Mesodermal cell (in vitro differentiated cells): Measurements from ENCODE around the gene MDFI. TPM values are rescaled to one million over a fixed set of nuclear protein-coding genes. Genes with fewer than 3 reads are reported as not detected.

ENCODE experiments used
- H3K27ac ChIP-seq: 2 replicates; pipeline ENCODE4 v1.7.0; 2013; ENCODE audit warnings: mild to moderate bottlenecking, low read depth, low read length, moderate library complexity; ENCODE audit not compliant: severe bottlenecking
- H3K36me3 ChIP-seq: 2 replicates; pipeline ENCODE4 v1.7.1; 2013; ENCODE audit warnings: mild to moderate bottlenecking, low read length, moderate library complexity; ENCODE audit not compliant: control insufficient read depth, insufficient read depth
- H3K4me1 ChIP-seq: one replicate; pipeline ENCODE4 v1.7.1; 2013; ENCODE audit warnings: mild to moderate bottlenecking, low read length; ENCODE audit not compliant: insufficient read depth, control insufficient read depth, poor library complexity, severe bottlenecking
- H3K4me3 ChIP-seq: 2 replicates; pipeline ENCODE4 v1.7.0; 2013; ENCODE audit warnings: low read length, control low read depth, mild to moderate bottlenecking; ENCODE audit not compliant: insufficient read depth, poor library complexity, severe bottlenecking; ENCODE audit errors: extremely low read depth
- H3K9me3 ChIP-seq: 2 replicates; pipeline ENCODE4 v1.7.1; 2013; ENCODE audit warnings: mild to moderate bottlenecking, low read length, moderate library complexity; ENCODE audit not compliant: control insufficient read depth
- WGBS, 2 experiments: methylation state at CpG; one replicate each; pipeline ENCODE4 v1.1.5; 2013; ENCODE audit warnings: missing lambda C conversion rate in 2 of 2; ENCODE audit not compliant: insufficient coverage in 2 of 2; 5-methylcytosine and 5-hydroxymethylcytosine counted together
- polyA plus RNA-seq, 2 experiments: library from polyadenylated mRNA; stranded (reverse); fragments of 50-300 nt; gene quantifications; one replicate each; pipeline ENCODE4 v1.2.3, GENCODE V29; 2013

The MDFI gene, protein sequence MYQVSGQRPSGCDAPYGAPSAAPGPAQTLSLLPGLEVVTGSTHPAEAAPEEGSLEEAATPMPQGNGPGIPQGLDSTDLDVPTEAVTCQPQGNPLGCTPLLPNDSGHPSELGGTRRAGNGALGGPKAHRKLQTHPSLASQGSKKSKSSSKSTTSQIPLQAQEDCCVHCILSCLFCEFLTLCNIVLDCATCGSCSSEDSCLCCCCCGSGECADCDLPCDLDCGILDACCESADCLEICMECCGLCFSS
- polyA plus RNA-seq (2013, experiment 1 of 2): 178 TPM
- 145 TPM for polyA plus RNA-seq (2013, experiment 2 of 2)

DNA sequence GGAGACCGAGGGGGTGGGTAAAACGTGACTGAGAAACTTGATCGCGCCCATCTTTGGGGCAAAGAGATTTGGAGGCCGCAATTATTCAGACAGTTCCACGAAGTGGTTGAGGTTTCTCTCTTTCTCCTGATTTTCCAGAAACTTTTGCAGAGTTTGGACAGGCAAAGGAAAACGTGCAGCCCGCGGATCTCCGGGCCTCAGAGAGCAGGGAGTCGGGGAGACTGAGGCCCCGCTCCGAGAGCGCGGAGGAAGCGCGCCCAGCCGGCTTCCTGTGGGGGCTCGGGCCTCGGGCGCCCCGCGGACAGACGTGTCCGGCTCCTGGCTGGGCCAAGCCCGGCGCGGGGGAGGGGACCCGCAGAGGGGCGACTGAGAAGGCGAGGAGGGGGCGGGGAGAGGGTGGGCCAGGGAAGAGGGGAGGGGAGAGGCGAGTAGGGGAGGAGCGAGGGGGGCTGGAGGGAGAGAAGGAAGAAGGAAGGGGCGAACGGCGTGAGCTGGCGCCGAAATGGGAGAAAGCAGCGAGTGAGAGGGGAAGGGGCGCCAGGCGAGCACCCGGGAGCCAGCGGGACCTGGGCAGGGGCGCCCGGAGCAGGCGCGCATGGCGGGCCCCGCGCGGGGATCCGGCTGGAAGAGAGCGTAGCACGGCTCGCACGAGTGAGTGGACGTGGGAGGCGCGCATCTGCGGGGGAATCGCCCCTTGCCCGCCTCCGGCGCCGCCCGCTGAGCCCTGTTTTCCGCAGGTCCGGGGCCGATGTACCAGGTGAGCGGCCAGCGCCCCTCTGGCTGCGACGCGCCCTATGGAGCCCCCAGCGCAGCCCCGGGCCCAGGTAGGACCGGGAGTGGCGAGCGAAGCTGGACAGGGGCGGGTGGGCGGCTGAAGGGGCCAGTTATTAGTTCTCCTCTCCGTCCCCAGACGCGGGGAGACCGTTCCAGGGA is at the start of gene MDFI:
TSS of gene MDFI (plus strand) at position 467 of the 933 bp plus-strand sequence. CDS start at position 749, 282 bp downstream.
- Histone ChIP-seq H3K9me3 (no peaks in the 10 kb centered on the region), H3K4me3 (peak within 1 kb of the TSS; percentile 90), H3K36me3 (peaks cover 42% of the 10 kb centered on the region), H3K4me1 (peaks cover 62% of the 10 kb centered on the region), H3K27ac (peak within 1 kb of the TSS; percentile 83)
- WGBS, 2 experiments: 0 to 1% methylated on average over 44 to 66 of the region's 86 CpGs

DNA sequence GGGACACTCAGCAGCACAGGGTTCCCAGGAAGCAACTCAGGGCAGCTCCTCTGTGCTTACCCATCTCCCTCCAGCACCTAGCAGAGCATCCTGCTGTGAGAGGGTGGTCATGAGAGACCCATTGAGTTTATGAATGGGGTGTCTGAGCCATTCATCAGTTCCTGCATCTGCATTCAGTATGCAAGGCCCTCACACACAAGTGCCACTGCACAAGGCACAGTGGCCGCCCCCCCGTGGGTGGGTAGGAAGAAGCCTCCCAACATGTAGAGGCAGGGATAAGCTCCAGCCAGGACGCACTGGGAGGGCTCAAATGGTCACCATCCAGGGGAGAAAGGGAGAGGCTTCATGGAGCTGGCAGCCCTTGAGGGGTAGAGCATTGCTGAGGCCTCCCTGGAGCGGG is 49.0 kb upstream of the MDFI start:
- Histone ChIP-seq H3K9me3 (no peaks in the 10 kb centered on the region), H3K4me1 (peaks cover 5% of the 10 kb centered on the region), H3K27ac (no peak overlapping the region), H3K36me3 (peaks cover 53% of the 10 kb centered on the region), H3K4me3 (no peak overlapping the region)
- 78 to 80% methylated on average over 1 to 4 of the region's 4 CpGs for WGBS, 2 experiments

DNA sequence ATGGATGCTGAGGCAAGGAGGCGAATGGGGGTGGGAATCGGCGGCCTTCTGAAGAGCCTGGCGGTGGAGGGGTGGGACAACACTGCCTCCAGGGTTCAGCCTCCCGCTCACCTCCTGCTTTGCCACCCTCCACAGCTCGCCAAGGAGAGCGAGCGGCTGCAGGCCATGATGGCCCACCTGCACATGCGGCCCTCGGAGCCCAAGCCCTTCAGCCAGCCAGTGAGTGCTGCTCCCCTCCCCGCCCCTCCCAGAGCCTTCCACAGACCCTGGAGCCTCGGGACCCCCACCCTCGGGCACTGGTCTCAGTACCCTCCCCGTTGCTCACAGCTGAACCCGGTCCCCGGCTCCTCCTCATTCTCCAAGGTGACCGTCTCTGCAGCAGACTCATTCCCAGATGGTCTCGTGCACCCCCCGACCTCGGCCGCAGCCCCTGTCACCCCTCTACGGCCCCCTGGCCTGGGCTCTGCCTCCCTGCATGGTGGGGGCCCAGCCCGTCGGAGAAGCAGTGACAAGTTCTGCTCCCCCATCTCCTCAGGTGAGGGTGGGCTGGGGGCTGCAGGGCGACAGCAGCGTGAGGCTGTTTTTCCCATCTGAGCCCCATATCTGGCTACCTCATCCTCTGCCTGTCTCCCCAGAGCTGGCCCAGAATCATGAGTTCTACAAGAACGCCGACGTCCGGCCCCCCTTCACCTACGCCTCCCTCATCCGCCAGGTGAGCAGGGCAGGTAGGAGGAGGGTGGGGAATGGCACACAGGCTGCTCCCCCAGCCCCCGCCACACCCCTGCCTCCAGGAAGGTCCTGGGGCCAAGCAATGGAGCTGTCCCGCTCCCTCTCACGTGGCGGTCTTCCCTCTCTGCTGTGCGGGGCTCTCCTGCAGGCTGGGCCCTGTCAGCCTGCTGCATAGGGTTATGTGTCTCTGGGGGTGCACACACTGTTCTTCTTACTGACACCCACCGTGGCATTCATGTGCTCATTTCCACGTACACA is 48.3 kb upstream of the MDFI start:
- peaks cover 53% of the 10 kb centered on the region for H3K36me3 ChIP-seq

DNA sequence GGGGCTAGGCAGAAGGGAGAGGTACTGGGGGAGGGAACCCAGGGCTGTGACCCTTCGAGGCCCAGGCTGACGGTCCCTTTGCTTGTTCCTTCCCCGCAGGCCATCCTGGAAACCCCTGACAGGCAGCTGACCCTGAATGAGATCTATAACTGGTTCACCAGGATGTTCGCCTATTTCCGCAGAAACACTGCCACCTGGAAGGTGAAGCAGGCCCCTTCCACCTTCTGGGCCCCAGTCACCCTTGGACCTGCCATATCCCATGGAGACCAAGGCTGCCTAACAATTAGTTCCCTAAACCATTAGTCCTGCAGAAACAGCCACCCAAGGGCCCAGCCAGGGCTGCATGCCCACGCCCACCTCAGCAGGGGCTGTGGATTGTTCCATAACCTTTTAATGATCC is 47.1 kb upstream of the MDFI start:
- Histone ChIP-seq H3K4me3 (no peak overlapping the region), H3K9me3 (no peaks in the 10 kb centered on the region), H3K4me1 (no peaks in the 10 kb centered on the region), H3K27ac (no peak overlapping the region), H3K36me3 (peaks cover 50% of the 10 kb centered on the region)
- WGBS, 2 experiments: 95 to 96% methylated on average over 5 to 6 of the region's 6 CpGs

More for the DNA sequence above, 48.3 kb upstream of the MDFI start:
- Histone ChIP-seq H3K9me3 (no peaks in the 10 kb centered on the region), H3K27ac (no peak overlapping the region), H3K4me1 (no peaks in the 10 kb centered on the region), H3K4me3 (no peak overlapping the region)
- 91 to 95% methylated on average over 17 to 28 of the region's 39 CpGs for WGBS, 2 experiments

DNA sequence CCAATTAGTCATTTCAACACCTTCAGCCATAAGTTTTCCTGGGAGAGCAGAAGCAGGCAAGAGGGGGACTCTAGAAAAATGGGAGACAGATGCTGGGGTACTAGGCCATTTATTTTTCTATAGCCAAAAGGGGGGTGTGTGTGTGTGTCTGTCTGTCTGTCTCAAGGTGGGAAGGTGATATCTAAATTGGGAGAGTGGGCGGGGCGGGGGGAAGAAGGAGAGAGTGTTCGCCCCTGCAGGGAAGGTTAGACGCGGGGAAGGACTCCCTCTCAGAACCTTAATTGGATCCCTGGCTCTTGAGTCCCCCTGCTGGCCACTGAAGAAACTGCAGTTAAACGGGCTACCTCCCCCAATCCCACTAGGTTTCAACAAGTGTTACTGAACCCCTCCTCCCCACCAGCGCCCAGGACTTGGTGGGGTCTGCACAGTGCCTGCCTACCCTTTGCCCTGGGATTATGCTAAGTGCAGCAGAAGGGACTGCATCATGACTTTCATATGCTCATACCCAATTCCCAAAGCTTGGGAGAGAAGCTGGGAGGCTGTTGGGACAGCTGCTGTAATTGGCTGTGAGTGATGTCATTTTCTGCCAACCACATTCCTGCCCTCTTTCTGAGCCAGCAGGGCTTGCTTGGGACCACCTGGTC is 46.3 kb upstream of the MDFI start:
- Histone ChIP-seq H3K27ac (no peak overlapping the region), H3K36me3 (peaks cover 56% of the 10 kb centered on the region), H3K4me1 (no peaks in the 10 kb centered on the region), H3K4me3 (no peak overlapping the region), H3K9me3 (no peaks in the 10 kb centered on the region)
- 0% methylated on average over 2 to 6 of the region's 7 CpGs for WGBS, 2 experiments

DNA sequence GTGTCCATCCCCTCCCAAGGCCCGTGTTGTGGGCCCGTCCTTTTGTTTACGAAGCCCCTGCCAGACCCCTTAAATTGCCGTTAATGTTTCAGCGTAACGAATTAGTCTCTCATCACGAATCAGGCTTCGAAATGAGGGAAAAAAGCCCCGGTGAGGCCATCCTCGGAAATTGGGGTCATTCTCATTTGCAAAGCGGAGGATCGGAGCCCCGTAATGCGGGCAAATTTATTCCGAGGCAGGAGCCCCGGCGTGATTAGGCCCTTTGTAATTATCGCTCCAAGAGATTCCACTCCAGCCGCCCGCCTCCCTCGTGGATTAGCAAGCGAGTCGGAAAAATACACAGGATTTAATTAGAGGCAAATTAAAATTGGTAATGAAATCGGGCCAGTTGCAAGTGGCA is 44.9 kb upstream of the MDFI start:
- peaks cover 44% of the 10 kb centered on the region for H3K36me3 ChIP-seq
- H3K4me1 ChIP-seq: no peaks in the 10 kb centered on the region
- WGBS, 2 experiments: 93 to 94% methylated on average over 21 to 24 of the region's 24 CpGs
- H3K27ac ChIP-seq: no peak overlapping the region
- H3K9me3 ChIP-seq: no peaks in the 10 kb centered on the region
- no peak overlapping the region for H3K4me3 ChIP-seq

DNA sequence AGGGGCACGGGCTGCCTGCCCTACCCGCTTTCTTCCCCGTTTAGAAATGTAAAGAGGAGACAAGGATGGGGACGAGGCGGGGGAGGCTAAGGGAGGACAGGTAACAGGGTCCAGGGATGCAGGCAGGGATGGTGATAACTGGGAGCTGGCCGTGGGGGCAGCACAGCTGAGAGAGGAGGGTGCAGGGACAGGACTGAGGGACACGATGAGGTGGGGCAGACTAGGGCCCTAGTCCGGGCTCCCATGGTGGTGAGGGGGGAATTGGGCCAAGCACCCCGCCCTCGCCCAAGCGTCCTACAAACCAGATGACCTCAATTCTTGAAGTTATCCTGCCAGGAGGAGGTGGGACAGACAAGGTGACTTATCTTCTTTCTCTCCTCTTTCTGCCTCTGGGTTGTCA is 44.4 kb upstream of the MDFI start:
- Histone ChIP-seq H3K4me3 (no peak overlapping the region), H3K9me3 (no peaks in the 10 kb centered on the region), H3K4me1 (no peaks in the 10 kb centered on the region), H3K27ac (no peak overlapping the region), H3K36me3 (peaks cover 40% of the 10 kb centered on the region)
- 89 to 97% methylated on average over 7 to 8 of the region's 11 CpGs for WGBS, 2 experiments

DNA sequence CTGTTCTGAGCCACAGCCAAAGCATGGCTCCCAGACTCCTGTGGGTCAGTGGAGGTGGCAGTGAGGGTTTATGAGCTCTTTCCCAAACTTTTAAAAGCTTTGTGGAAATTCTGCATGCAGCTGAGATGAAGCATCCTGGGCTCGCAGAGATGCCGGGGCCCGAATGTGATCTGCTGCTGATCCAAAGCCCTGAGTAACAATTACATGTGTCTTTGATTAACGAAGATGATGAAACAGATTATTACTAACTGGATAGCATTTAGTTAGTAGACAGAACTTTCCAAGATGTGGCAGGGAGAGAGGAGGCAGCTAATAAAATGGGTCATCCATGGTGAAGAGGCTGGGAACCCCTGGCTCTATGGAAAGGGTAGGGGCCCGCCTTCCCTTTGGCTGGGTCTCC is 43.9 kb upstream of the MDFI start:
- WGBS, 2 experiments: 86 to 95% methylated on average over 4 of the region's 5 CpGs
- Histone ChIP-seq H3K4me3 (no peak overlapping the region), H3K27ac (no peak overlapping the region), H3K36me3 (peaks cover 35% of the 10 kb centered on the region), H3K9me3 (no peaks in the 10 kb centered on the region), H3K4me1 (no peaks in the 10 kb centered on the region)

DNA sequence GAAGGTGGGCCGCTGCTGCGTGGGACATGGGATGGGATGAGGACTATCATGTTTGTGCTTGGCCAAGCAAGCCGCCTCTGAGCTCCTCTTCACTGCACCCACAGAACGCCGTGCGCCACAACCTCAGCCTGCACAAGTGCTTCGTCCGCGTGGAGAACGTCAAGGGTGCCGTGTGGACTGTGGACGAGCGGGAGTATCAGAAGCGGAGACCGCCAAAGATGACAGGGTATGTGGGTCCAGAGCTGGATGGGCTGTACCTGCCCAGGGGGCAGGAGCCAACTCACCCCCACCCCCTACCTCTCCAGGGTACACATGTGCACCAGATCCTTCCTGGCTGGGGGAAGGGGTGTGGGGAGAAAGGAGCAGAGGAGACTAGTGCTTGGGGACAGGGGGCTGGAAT is 43.5 kb upstream of the MDFI start:
- no peaks in the 10 kb centered on the region for H3K9me3 ChIP-seq
- no peak overlapping the region for H3K27ac ChIP-seq
- 93 to 100% methylated on average over 3 to 4 of the region's 15 CpGs for WGBS, 2 experiments
- H3K36me3 ChIP-seq: peaks cover 34% of the 10 kb centered on the region
- no peak overlapping the region for H3K4me3 ChIP-seq
- H3K4me1 ChIP-seq: no peaks in the 10 kb centered on the region

DNA sequence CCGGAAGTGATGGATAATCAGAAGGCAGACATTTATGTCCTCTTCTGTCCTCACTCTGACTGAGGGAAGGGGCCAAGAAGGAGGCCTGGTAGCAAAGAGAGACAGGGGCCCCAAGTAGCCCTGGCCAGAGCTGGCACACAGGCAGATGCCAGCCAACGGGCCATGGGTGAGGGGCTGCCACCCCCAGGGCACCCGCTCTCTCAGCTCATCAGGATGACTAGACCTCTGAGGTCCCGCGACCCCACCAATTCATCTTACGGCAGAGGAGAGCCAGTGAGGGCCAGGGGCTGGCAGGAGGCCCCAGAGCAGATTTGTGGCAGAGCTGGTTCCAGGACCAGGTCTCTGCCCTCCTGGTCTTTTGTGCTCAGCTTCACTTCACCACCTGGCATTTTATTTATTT is 43.1 kb upstream of the MDFI start:
- Histone ChIP-seq H3K36me3 (peaks cover 37% of the 10 kb centered on the region), H3K9me3 (no peaks in the 10 kb centered on the region), H3K4me1 (no peaks in the 10 kb centered on the region), H3K27ac (no peak overlapping the region), H3K4me3 (no peak overlapping the region)
- 93% methylated on average over 5 to 6 of the region's 6 CpGs for WGBS, 2 experiments
